Parathyroid adenoma (tissue), 2 donors: ENCODE measurements around the gene CTTN.

ENCODE experiments used
- H2AFZ ChIP-seq: fragments of 300-600 bp; sonication (generic); one replicate; pipeline ENCODE4 v1.7.0; 2017; ENCODE audit warnings: antibody characterized with exemption, mild to moderate bottlenecking
- H3K27ac ChIP-seq: fragments of 300-600 bp; sonication (generic); one replicate; pipeline ENCODE4 v1.7.0; 2017
- H3K27me3 ChIP-seq: fragments of 300-600 bp; sonication (generic); one replicate; pipeline ENCODE4 v1.7.0; 2017; ENCODE audit warnings: low read length; ENCODE audit not compliant: control insufficient read depth, insufficient read depth
- H3K36me3 ChIP-seq: fragments of 300-600 bp; sonication (generic); one replicate; pipeline ENCODE4 v1.7.0; 2017; ENCODE audit warnings: low read length; ENCODE audit not compliant: control insufficient read depth, insufficient read depth
- H3K4me1 ChIP-seq: fragments of 300-600 bp; sonication (generic); one replicate; pipeline ENCODE4 v1.7.0; 2017; ENCODE audit warnings: control low read depth
- H3K4me2 ChIP-seq: fragments of 300-600 bp; sonication (generic); one replicate; pipeline ENCODE4 v1.7.0; 2017; ENCODE audit warnings: low read length
- H3K4me3 ChIP-seq: fragments of 300-600 bp; sonication (generic); one replicate; pipeline ENCODE4 v1.7.0; 2017; ENCODE audit warnings: low read depth, low read length
- H3K79me2 ChIP-seq: fragments of 300-600 bp; sonication (generic); one replicate; pipeline ENCODE4 v1.7.0; 2017; ENCODE audit warnings: control low read depth
- H3K9ac ChIP-seq: fragments of 300-600 bp; sonication (generic); one replicate; pipeline ENCODE4 v1.7.0; 2017; ENCODE audit warnings: mild to moderate bottlenecking
- H3K9me3 ChIP-seq: fragments of 300-600 bp; sonication (generic); one replicate; pipeline ENCODE4 v1.7.0; 2017; ENCODE audit warnings: low read length; ENCODE audit not compliant: control insufficient read depth
- TF ChIP-seq, protein P1 (sequence below): fragments of 300-600 bp; sonication (generic); IDR thresholded peaks from one replicate; pipeline ENCODE4 v1.7.0; 2017; ENCODE audit warnings: antibody characterized with exemption, mild to moderate bottlenecking
- donor health status: primary hyperparathyroidism.

CTTN gene

DNA sequence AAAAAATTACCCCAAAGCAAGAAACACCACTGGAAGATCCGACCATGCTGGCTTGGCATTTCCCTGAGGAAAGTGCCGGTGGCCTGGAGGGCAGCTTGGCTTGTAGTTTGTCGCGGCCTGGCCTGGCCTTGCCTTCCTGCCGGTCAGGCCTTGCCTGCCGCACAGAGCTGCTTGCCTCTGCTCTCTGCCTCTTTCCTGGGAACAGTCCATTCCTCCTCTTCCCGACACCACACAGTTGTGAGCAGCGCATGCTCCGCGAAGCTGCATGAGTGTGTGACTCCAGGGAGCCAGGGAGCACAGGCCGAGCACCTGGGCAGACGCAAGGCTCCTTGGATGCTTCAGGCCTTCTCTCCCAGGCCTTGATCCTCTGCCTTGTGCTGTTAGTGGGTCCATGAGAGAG lies 19.8 kb downstream of the CTTN start:
- Histone ChIP-seq H3K9me3 (no peaks in the 10 kb centered on the region), H3K27ac (no peak overlapping the region), H3K4me3 (no peak overlapping the region), H3K4me2 (no peak overlapping the region), H3K79me2 (no peaks in the 10 kb centered on the region), H3K4me1 (no peaks in the 10 kb centered on the region), H3K27me3 (no peaks in the 10 kb centered on the region), H3K9ac (no peak overlapping the region), H2AFZ (no peak overlapping the region), H3K36me3 (no peaks in the 10 kb centered on the region)
- TF ChIP-seq, protein P1, sequence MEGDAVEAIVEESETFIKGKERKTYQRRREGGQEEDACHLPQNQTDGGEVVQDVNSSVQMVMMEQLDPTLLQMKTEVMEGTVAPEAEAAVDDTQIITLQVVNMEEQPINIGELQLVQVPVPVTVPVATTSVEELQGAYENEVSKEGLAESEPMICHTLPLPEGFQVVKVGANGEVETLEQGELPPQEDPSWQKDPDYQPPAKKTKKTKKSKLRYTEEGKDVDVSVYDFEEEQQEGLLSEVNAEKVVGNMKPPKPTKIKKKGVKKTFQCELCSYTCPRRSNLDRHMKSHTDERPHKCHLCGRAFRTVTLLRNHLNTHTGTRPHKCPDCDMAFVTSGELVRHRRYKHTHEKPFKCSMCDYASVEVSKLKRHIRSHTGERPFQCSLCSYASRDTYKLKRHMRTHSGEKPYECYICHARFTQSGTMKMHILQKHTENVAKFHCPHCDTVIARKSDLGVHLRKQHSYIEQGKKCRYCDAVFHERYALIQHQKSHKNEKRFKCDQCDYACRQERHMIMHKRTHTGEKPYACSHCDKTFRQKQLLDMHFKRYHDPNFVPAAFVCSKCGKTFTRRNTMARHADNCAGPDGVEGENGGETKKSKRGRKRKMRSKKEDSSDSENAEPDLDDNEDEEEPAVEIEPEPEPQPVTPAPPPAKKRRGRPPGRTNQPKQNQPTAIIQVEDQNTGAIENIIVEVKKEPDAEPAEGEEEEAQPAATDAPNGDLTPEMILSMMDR, result no peak

DNA sequence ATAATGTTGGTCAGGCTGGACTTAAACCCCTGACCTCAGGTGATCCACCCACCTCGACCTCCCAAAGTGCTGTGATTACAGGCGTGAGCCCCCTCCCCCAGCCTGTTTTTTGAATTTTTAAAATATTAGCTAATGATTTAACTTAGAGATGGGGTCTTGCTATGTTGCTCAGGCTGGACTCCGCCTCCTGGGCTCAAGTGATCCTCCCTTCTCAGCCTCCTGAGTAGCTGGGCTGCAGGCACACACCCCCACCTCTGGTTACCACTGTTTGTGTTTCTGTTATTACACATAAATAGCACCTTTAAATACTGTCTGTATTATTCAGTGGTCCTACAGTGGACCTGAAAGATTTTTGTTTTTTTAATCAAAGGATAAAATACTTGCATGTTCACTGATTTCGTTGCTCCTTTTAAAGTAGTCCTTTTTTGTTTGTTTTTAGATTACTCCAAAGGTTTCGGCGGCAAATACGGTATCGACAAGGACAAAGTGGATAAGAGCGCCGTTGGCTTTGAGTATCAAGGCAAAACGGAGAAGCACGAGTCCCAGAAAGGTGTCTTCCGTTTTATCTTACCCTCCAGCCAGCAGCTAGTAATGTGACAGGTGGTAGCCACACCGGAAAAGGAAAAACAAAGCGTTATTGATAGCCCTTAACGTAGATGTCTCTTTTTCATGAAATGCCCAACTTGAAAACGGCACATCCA lies 21.1 kb downstream of the CTTN start:
- Histone ChIP-seq H3K4me3 (no peak overlapping the region), H3K9me3 (no peaks in the 10 kb centered on the region), H3K79me2 (no peaks in the 10 kb centered on the region), H2AFZ (no peak overlapping the region), H3K4me2 (no peak overlapping the region), H3K4me1 (no peaks in the 10 kb centered on the region), H3K36me3 (no peaks in the 10 kb centered on the region), H3K27me3 (no peaks in the 10 kb centered on the region), H3K27ac (no peak overlapping the region), H3K9ac (no peak overlapping the region)
- TF ChIP-seq, protein P1, result no peak

DNA sequence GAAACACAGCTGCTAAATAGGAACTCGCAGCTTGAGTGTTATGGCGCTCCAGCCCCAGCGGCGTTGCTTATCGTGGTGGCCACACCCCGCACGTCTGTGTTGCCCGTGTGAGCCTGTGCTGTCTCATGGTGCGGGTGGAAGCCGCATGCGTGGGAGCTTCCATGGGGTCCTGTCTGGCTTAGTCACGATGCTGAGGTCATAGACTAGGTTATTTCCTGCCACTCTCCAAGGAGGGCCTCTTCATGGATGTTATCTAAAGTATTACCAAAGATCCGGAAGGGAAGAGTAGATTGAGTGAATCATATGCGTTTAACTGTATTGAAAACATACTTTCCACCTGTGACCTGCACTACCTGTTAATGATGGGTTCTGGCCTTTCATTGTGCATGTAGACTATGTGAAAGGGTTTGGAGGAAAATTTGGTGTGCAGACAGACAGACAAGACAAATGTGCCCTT lies 21.7 kb downstream of the CTTN start:
- Histone ChIP-seq H3K27me3 (no peaks in the 10 kb centered on the region), H3K9me3 (no peaks in the 10 kb centered on the region), H3K4me2 (no peak overlapping the region), H3K79me2 (no peaks in the 10 kb centered on the region), H3K4me1 (no peaks in the 10 kb centered on the region), H3K4me3 (no peak overlapping the region), H3K36me3 (no peaks in the 10 kb centered on the region), H2AFZ (no peak overlapping the region), H3K27ac (no peak overlapping the region), H3K9ac (no peak overlapping the region)
- TF ChIP-seq, protein P1, result no peak

DNA sequence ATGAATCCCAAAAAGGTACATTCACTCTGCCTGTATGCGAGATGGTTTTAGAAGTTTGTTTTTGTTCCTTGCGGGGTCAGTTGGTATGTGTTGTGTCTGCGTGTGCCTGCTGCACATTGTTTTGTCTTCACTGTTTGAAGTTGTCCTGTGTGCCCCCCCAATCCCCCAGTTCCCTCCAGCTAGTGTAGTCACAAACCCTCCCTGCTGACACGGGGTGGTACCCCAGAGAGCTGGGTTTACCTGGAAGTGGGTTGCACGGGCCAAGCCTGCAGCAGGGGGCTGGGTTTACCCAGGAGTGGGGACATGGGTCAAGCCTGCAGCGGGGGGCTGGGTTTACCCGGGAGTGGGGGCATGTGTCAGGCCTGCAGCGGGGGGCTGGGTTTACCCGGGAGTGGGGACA lies 22.2 kb downstream of the CTTN start:
- Histone ChIP-seq H3K9me3 (no peaks in the 10 kb centered on the region), H2AFZ (no peak overlapping the region), H3K36me3 (no peaks in the 10 kb centered on the region), H3K4me2 (no peak overlapping the region), H3K27me3 (no peaks in the 10 kb centered on the region), H3K27ac (no peak overlapping the region), H3K9ac (no peak overlapping the region), H3K79me2 (no peaks in the 10 kb centered on the region), H3K4me3 (no peak overlapping the region), H3K4me1 (no peaks in the 10 kb centered on the region)
- TF ChIP-seq, protein P1, result no peak

DNA sequence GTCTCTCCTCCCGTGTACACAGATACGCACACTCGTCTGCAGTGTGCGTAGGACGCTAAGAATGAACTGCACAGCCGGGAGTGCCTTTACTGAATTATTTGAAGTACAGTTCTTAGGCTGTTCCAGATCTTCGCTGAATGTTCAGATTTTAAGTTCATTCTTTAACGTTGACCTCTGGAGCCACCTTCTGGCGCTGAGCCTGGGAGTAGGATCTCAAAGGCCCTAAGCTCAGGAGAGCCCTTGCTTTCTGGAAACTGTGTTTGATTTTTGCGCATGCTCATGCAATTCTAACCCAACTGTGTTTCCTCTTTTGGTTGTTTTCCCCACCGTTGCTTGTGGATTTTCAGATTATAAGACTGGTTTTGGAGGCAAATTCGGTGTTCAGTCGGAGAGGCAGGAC lies 22.8 kb downstream of the CTTN start:
- no peaks in the 10 kb centered on the region for H3K4me1 ChIP-seq
- H3K79me2 ChIP-seq, result no peaks in the 10 kb centered on the region
- no peak overlapping the region for H3K4me2 ChIP-seq
- H3K27me3 ChIP-seq, result no peaks in the 10 kb centered on the region
- H3K36me3 ChIP-seq, result no peaks in the 10 kb centered on the region
- no peak overlapping the region for H3K9ac ChIP-seq
- H3K4me3 ChIP-seq, result no peak overlapping the region
- H2AFZ ChIP-seq, result no peak overlapping the region
- no peak overlapping the region for H3K27ac ChIP-seq
- TF ChIP-seq, protein P1, result no peak
- H3K9me3 ChIP-seq, result no peaks in the 10 kb centered on the region
